ENCODE data around the gene ERCC6L2. TPM values are rescaled to one million over a fixed set of nuclear protein-coding genes. Genes with fewer than 3 reads are reported as not detected.

The ERCC6L2 gene
- total and polyA plus RNA-seq, 10 of the 15 experiments (the other 5 are each of a cell fraction or from before 2014, with no cell fraction given) = 8.1 to 45.0 (median 22.6) TPM

- in situ Hi-C loops (cut with MboI) (no loop called here), intact Hi-C loops (cut with micrococcal nuclease; ENCODE audit: unreplicated experiment) (no loop called here)
- Histone ChIP-seq H3K79me2 (ENCODE audit: control insufficient read depth, insufficient read depth, low read length) (no peaks in the 10 kb centered on the region), H3K36me3 (ENCODE audit: control insufficient read depth in 2 of 2, insufficient read depth in 2 of 2, low read length in 1 of 2) (no peaks in the 10 kb centered on the region; a peak in 1 of 4 replicates), H3K4me3 (no peak overlapping the region), H3K4me2 (ENCODE audit: control insufficient read depth, insufficient read depth) (no peak overlapping the region), H4K20me1 (ENCODE audit: control insufficient read depth, insufficient read depth) (no peaks in the 10 kb centered on the region), H3K27ac (ENCODE audit: control insufficient read depth, insufficient read depth) (no peak overlapping the region), H3K9ac (ENCODE audit: control insufficient read depth, insufficient read depth, low read length) (no peak overlapping the region), H3K27me3 (replicated peaks in 1 of 2; ENCODE audit: control insufficient read depth in 2 of 2, insufficient read depth in 2 of 2, low read length in 1 of 2) (no peaks in the 10 kb centered on the region), H3K4me1 (ENCODE audit: control insufficient read depth, insufficient read depth, low read length) (peaks cover 3% of the 10 kb centered on the region), H3K9me3 (replicated peaks; ENCODE audit: control insufficient read depth, insufficient read depth, low read length) (peaks cover 10% of the 10 kb centered on the region; the same call in 2 of the 3 replicates), H2AFZ (ENCODE audit: control insufficient read depth, low read depth, low read length) (no peak overlapping the region)
- ChIA-PET SMC1A (ENCODE audit: uncharacterized antibody, unreplicated experiment) (interaction anchor here (0.9 kb wide), 1 partner anchor 52 kb away, joined by 3 read pairs; no protein-coding TSS in a partner anchor), RAD21 (ENCODE audit: unreplicated experiment) (no interaction called here), CTCF (no interaction called here), POLR2A (no interaction called here)
- FAIRE-seq (no peak), DNase-seq (ENCODE audit: low read depth, low spot score) (peak; percentile 25), ATAC-seq (peak; percentile 98)
- 74% methylated on average over 1 of the region's 1 CpG for WGBS (ENCODE audit: insufficient coverage, insufficient replicate concordance, low lambda C conversion rate, missing lambda C conversion rate)
- no TSS peak for BruUV-seq (replicated peaks)
- TF ChIP-seq ZNF217 (IDR thresholded peaks at IDR 0.05) = peak; percentile 78
- TF ChIP-seq MYB (IDR thresholded peaks at IDR 0.05; ENCODE audit: borderline replicate concordance, low read depth, low read length) = no peak
- no peak for TF ChIP-seq SIN3A (IDR thresholded peaks at IDR 0.05; ENCODE audit: low read depth, low read length)
- no peak for TF ChIP-seq HCFC1 (IDR thresholded peaks at IDR 0.05; ENCODE audit: low read length)
- TF ChIP-seq CUX1 (IDR thresholded peaks at IDR 0.05; ENCODE audit: insufficient replicate concordance, low read depth, low read length) = no peak
- TF ChIP-seq MYC (IDR thresholded peaks at IDR 0.05; ENCODE audit: insufficient read depth, insufficient read length, insufficient replicate concordance, low read length, severe bottlenecking) = no peak
- no peak for TF ChIP-seq POU2F2 (IDR thresholded peaks at IDR 0.05; ENCODE audit: borderline replicate concordance, low read depth, low read length)
- TF ChIP-seq E4F1 (IDR thresholded peaks at IDR 0.05; ENCODE audit: borderline replicate concordance, partially characterized antibody) = no peak
- TF ChIP-seq NRF1 (conservative IDR thresholded peaks at IDR 0.05; ENCODE audit: low read depth, low read length) = no peak
- no peak for TF ChIP-seq KAT2A (conservative IDR thresholded peaks at IDR 0.05; ENCODE audit: control insufficient read depth, low read depth, low read length)
- peak; percentile 88 for TF ChIP-seq NFIC (IDR thresholded peaks at IDR 0.05; ENCODE audit: low read depth, low read length)
- no peak for TF ChIP-seq USF2 (IDR thresholded peaks at IDR 0.05; ENCODE audit: borderline replicate concordance, low read depth, low read length)
- no peak for TF ChIP-seq ZNF274 (IDR thresholded peaks at IDR 0.05; ENCODE audit: insufficient read depth, insufficient read length)
- TF ChIP-seq ZBED1 (IDR thresholded peaks at IDR 0.05; ENCODE audit: borderline replicate concordance) = no peak
- no peak for TF ChIP-seq BHLHE40 (IDR thresholded peaks at IDR 0.05; ENCODE audit: borderline replicate concordance in 1 of 2, low read depth in 2 of 2, low read length in 1 of 2)
- no peak for TF ChIP-seq SRF (IDR thresholded peaks at IDR 0.05; ENCODE audit: low read depth in 2 of 2, low read length in 2 of 2)
- TF ChIP-seq POLR2A (IDR thresholded peaks at IDR 0.05; ENCODE audit: low read depth, low read length) = no peak
- TF ChIP-seq CHD2 (IDR thresholded peaks at IDR 0.05; ENCODE audit: borderline replicate concordance, low read depth, low read length) = no peak
Measured at GRCh38 chr9:95953986-95954385, 78.5 kb downstream of the ERCC6L2 start.

Data from GM12878 (cell line).